CD4-positive, alpha-beta memory T cell (primary cell): Measurements from ENCODE around the gene CLSTN2. TPM values are rescaled to one million over a fixed set of nuclear protein-coding genes. Genes with fewer than 3 reads are reported as not detected.

Experiments used
- CTCF ChIA-PET: fragments of 350-600 bp; sonication (Branson Sonifier 250); formaldehyde crosslinking; loops from one replicate; lab custom pipeline; 2021; ENCODE audit warnings: inconsistent platforms; ENCODE audit not compliant: partially characterized antibody; lab: Charles Lee
- POLR2A ChIA-PET: fragments of 350-600 bp; sonication (Branson Sonifier 250); formaldehyde crosslinking; loops from one replicate; lab custom pipeline; 2021; ENCODE audit not compliant: partially characterized antibody; lab: Charles Lee
- DNase-seq, 5 donors: peaks; one replicate each; pipeline versions ENCODE4 v3.0.0 to v3.0.0-alpha.2; 2020 to 2022; ENCODE audit warnings: mixed read lengths in 1 of 5
- H3K27ac ChIP-seq: one replicate; pipeline ENCODE4 v1.7.0; 2013; ENCODE audit warnings: low read depth, low read length
- H3K27me3 ChIP-seq: 2 replicates; pipeline ENCODE4 v1.7.0; 2013; ENCODE audit warnings: mild to moderate bottlenecking, low read length, moderate library complexity; ENCODE audit not compliant: insufficient read depth
- H3K36me3 ChIP-seq: 2 replicates; pipeline ENCODE4 v1.7.0; 2013; ENCODE audit warnings: mild to moderate bottlenecking, low read length, moderate library complexity; ENCODE audit not compliant: insufficient read depth
- H3K4me1 ChIP-seq: 2 replicates; pipeline ENCODE4 v1.7.0; 2013; ENCODE audit warnings: mild to moderate bottlenecking, low read length, moderate library complexity; ENCODE audit not compliant: insufficient read depth
- H3K4me3 ChIP-seq, 2 donors: one replicate each; pipeline ENCODE4 v1.7.0; 2013; ENCODE audit warnings: low read length in 2 of 2, mild to moderate bottlenecking in 1 of 2
- H3K9me3 ChIP-seq, 2 donors: one replicate each; pipeline ENCODE4 v1.7.0; 2013; ENCODE audit warnings: low read length in 2 of 2, control low read depth in 1 of 2; ENCODE audit not compliant: control insufficient read depth in 1 of 2
- H3K27ac Mint-ChIP-seq, 7 donors: one replicate each; pipeline ENCODE4 v1.8.0; 2020 to 2021; ENCODE audit warnings: mixed read lengths in 7 of 7, mild to moderate bottlenecking in 6 of 7, inconsistent platforms in 3 of 7, moderate library complexity in 3 of 7
- H3K27me3 Mint-ChIP-seq, 2 donors: one replicate each; pipeline ENCODE4 v1.8.0; 2020 to 2021; ENCODE audit warnings: mixed read lengths in 2 of 2
- H3K36me3 Mint-ChIP-seq, 2 donors: one replicate each; pipeline ENCODE4 v1.8.0; 2020 to 2021; ENCODE audit warnings: mixed read lengths in 2 of 2, inconsistent platforms in 1 of 2, mild to moderate bottlenecking in 1 of 2
- H3K4me1 Mint-ChIP-seq, 4 donors: one replicate each; pipeline ENCODE4 v1.8.0; 2020 to 2021; ENCODE audit warnings: mixed read lengths in 4 of 4, mild to moderate bottlenecking in 1 of 4
- H3K4me3 Mint-ChIP-seq, 8 donors: one replicate each; pipeline ENCODE4 v1.8.0; 2020 to 2021; ENCODE audit warnings: mixed read lengths in 8 of 8, mild to moderate bottlenecking in 7 of 8, moderate library complexity in 6 of 8, inconsistent platforms in 3 of 8
- H3K9me3 Mint-ChIP-seq, 8 donors: one replicate each; pipeline ENCODE4 v1.8.0; 2020 to 2021; ENCODE audit warnings: mixed read lengths in 8 of 8, mild to moderate bottlenecking in 5 of 8, inconsistent platforms in 3 of 8, moderate library complexity in 1 of 8
- intact Hi-C: fragments of 100-400 bp; cut with micrococcal nuclease; formaldehyde crosslinking; loops from one replicate; pipeline ENCODE4 v1.15.1; 2023
- polyA plus RNA-seq, 2 donors: library from polyadenylated mRNA; unstranded; fragments of 300-500 nt; fragmentation: Illumina TruSeq; gene quantifications; one replicate each; pipeline ENCODE4 v1.2.3, GENCODE V29; 2021
- total RNA-seq, 2 experiments: library from RNA; stranded (reverse); gene quantifications; one replicate each; pipeline ENCODE4 v1.2.3, GENCODE V29; 2021

The CLSTN2 gene
- total and polyA plus RNA-seq, 4 experiments from 2014 or later = not detected

- POLR2A ChIA-PET = no interaction called here
- intact Hi-C loops = no loop called here
Measured at GRCh38 chr3:140076552-140076951, 141.6 kb downstream of the CLSTN2 start.

GRCh38 chr3:140077406-140077805 lies 142.4 kb downstream of the CLSTN2 start:
- no peaks in the 10 kb centered on the region for H3K27me3 ChIP-seq
- no peaks in the 10 kb centered on the region for H3K4me1 ChIP-seq
- POLR2A ChIA-PET = no interaction called here
- no peak overlapping the region for H3K4me3 ChIP-seq
- Mint-ChIP-seq H3K36me3 (no peaks in the 10 kb centered on the region), H3K4me1 (no peaks in the 10 kb centered on the region), H3K27me3 (peaks cover 2% of the 10 kb centered on the region in 2 donors), H3K4me3 (no peak overlapping the region), H3K27ac (no peak overlapping the region), H3K9me3 (peaks cover 0 to 4% (median under 1%) of the 10 kb centered on the region in 8 donors)
- H3K27ac ChIP-seq = no peak overlapping the region
- intact Hi-C loops = no loop called here
- no peak for DNase-seq
- H3K9me3 ChIP-seq = no peaks in the 10 kb centered on the region
- CTCF ChIA-PET = no interaction called here
- H3K36me3 ChIP-seq = no peaks in the 10 kb centered on the region

More at GRCh38 chr3:140076552-140076951, 141.6 kb downstream of the CLSTN2 start:
- Mint-ChIP-seq H3K4me3 (no peak overlapping the region), H3K27ac (no peak overlapping the region), H3K27me3 (peaks cover 2% of the 10 kb centered on the region in 2 donors), H3K9me3 (peaks cover 0 to 4% (median under 1%) of the 10 kb centered on the region in 8 donors), H3K36me3 (no peaks in the 10 kb centered on the region), H3K4me1 (no peaks in the 10 kb centered on the region)
- no peaks in the 10 kb centered on the region for H3K36me3 ChIP-seq
- CTCF ChIA-PET = no interaction called here
- H3K4me3 ChIP-seq = no peak overlapping the region
- H3K27ac ChIP-seq = no peak overlapping the region
- DNase-seq = no peak
- H3K9me3 ChIP-seq = no peaks in the 10 kb centered on the region
- H3K4me1 ChIP-seq = no peaks in the 10 kb centered on the region
- no peaks in the 10 kb centered on the region for H3K27me3 ChIP-seq

- Histone ChIP-seq H3K27me3 (no peaks in the 10 kb centered on the region), H3K9me3 (no peaks in the 10 kb centered on the region), H3K4me1 (no peaks in the 10 kb centered on the region), H3K36me3 (no peaks in the 10 kb centered on the region), H3K4me3 (no peak overlapping the region), H3K27ac (no peak overlapping the region)
- POLR2A ChIA-PET = no interaction called here
- intact Hi-C loops = no loop called here
- CTCF ChIA-PET = no interaction called here
- Mint-ChIP-seq H3K27me3 (peaks cover 2 to 4% of the 10 kb centered on the region in 2 donors), H3K36me3 (no peaks in the 10 kb centered on the region), H3K27ac (no peak overlapping the region), H3K4me1 (no peaks in the 10 kb centered on the region), H3K9me3 (peaks cover 0 to 4% (median under 1%) of the 10 kb centered on the region in 8 donors), H3K4me3 (no peak overlapping the region)
- no peak for DNase-seq
Measured at GRCh38 chr3:140078343-140078742, 143.4 kb downstream of the CLSTN2 start.

GRCh38 chr3:140078940-140079339 lies 144.0 kb downstream of the CLSTN2 start:
- H3K9me3 ChIP-seq = no peaks in the 10 kb centered on the region
- no peak for DNase-seq
- no peaks in the 10 kb centered on the region for H3K27me3 ChIP-seq
- Mint-ChIP-seq H3K27ac (no peak overlapping the region), H3K36me3 (no peaks in the 10 kb centered on the region), H3K27me3 (peaks cover 2 to 4% of the 10 kb centered on the region in 2 donors), H3K4me3 (no peak overlapping the region), H3K9me3 (peaks cover 0 to 4% (median under 1%) of the 10 kb centered on the region in 8 donors), H3K4me1 (no peaks in the 10 kb centered on the region)
- H3K36me3 ChIP-seq = no peaks in the 10 kb centered on the region
- H3K4me1 ChIP-seq = no peaks in the 10 kb centered on the region
- no peak overlapping the region for H3K27ac ChIP-seq
- POLR2A ChIA-PET = no interaction called here
- no peak overlapping the region for H3K4me3 ChIP-seq
- CTCF ChIA-PET = no interaction called here
- intact Hi-C loops = no loop called here

GRCh38 chr3:140081887-140082286 lies 146.9 kb downstream of the CLSTN2 start:
- Mint-ChIP-seq H3K9me3 (peaks cover 0 to 4% (median under 1%) of the 10 kb centered on the region in 8 donors), H3K4me3 (no peak overlapping the region), H3K36me3 (no peaks in the 10 kb centered on the region), H3K4me1 (no peaks in the 10 kb centered on the region), H3K27me3 (peaks cover 2 to 4% of the 10 kb centered on the region in 2 donors), H3K27ac (no peak overlapping the region)
- no peak overlapping the region for H3K27ac ChIP-seq
- no peaks in the 10 kb centered on the region for H3K27me3 ChIP-seq
- CTCF ChIA-PET = no interaction called here
- H3K9me3 ChIP-seq = no peaks in the 10 kb centered on the region
- no peaks in the 10 kb centered on the region for H3K4me1 ChIP-seq
- no peak overlapping the region for H3K4me3 ChIP-seq
- intact Hi-C loops = no loop called here
- no peak for DNase-seq
- POLR2A ChIA-PET = no interaction called here
- H3K36me3 ChIP-seq = no peaks in the 10 kb centered on the region

GRCh38 chr3:140085001-140085400 lies 150.0 kb downstream of the CLSTN2 start:
- Histone ChIP-seq H3K4me3 (no peak overlapping the region), H3K27me3 (no peaks in the 10 kb centered on the region), H3K4me1 (no peaks in the 10 kb centered on the region), H3K9me3 (no peaks in the 10 kb centered on the region), H3K27ac (no peak overlapping the region), H3K36me3 (no peaks in the 10 kb centered on the region)
- POLR2A ChIA-PET = no interaction called here
- Mint-ChIP-seq H3K27me3 (peaks cover 1 to 2% of the 10 kb centered on the region in 2 donors), H3K4me1 (no peaks in the 10 kb centered on the region), H3K27ac (no peak overlapping the region), H3K9me3 (peaks cover 0 to 4% (median 2%) of the 10 kb centered on the region in 8 donors), H3K36me3 (no peaks in the 10 kb centered on the region), H3K4me3 (no peak overlapping the region)
- intact Hi-C loops = no loop called here
- DNase-seq = no peak
- CTCF ChIA-PET = no interaction called here

GRCh38 chr3:140086642-140087041 lies 151.7 kb downstream of the CLSTN2 start:
- no peaks in the 10 kb centered on the region for H3K4me1 ChIP-seq
- H3K27ac ChIP-seq = no peak overlapping the region
- Mint-ChIP-seq H3K4me1 (no peaks in the 10 kb centered on the region), H3K27ac (no peak overlapping the region), H3K9me3 (peaks cover 0 to 4% (median 0%) of the 10 kb centered on the region in 8 donors), H3K27me3 (peaks cover 0 to 2% of the 10 kb centered on the region in 2 donors), H3K36me3 (no peaks in the 10 kb centered on the region), H3K4me3 (no peak overlapping the region)
- intact Hi-C loops = no loop called here
- no peaks in the 10 kb centered on the region for H3K9me3 ChIP-seq
- H3K4me3 ChIP-seq = no peak overlapping the region
- no peak for DNase-seq
- POLR2A ChIA-PET = no interaction called here
- H3K27me3 ChIP-seq = no peaks in the 10 kb centered on the region
- CTCF ChIA-PET = no interaction called here
- H3K36me3 ChIP-seq = no peaks in the 10 kb centered on the region

- no peaks in the 10 kb centered on the region for H3K27me3 Mint-ChIP-seq
- no peak overlapping the region for H3K4me3 Mint-ChIP-seq
- peaks cover 0 to 4% (median 0%) of the 10 kb centered on the region in 8 donors for H3K9me3 Mint-ChIP-seq
- H3K27ac Mint-ChIP-seq = no peak overlapping the region
- DNase-seq = no peak
- CTCF ChIA-PET = no interaction called here
- H3K4me3 ChIP-seq = no peak overlapping the region
- H3K36me3 ChIP-seq = no peaks in the 10 kb centered on the region
- no peak overlapping the region for H3K27ac ChIP-seq
- H3K27me3 ChIP-seq = no peaks in the 10 kb centered on the region
- no peaks in the 10 kb centered on the region for H3K4me1 ChIP-seq
- H3K36me3 Mint-ChIP-seq = no peaks in the 10 kb centered on the region
- no peaks in the 10 kb centered on the region for H3K4me1 Mint-ChIP-seq
- no peaks in the 10 kb centered on the region for H3K9me3 ChIP-seq
- intact Hi-C loops = no loop called here
- POLR2A ChIA-PET = no interaction called here
Measured at GRCh38 chr3:140088058-140088457, 153.1 kb downstream of the CLSTN2 start.
